GM19397 (cell line): ENCODE data around the gene NGDN.

Source experiments
- ATAC-seq: cut with Tn5 transposase; IDR thresholded peaks from one replicate; pipeline ENCODE4 v1.9.1; 2021; ENCODE audit warnings: mild to moderate bottlenecking, moderate library complexity; ENCODE audit not compliant: unreplicated experiment

NGDN gene

GRCh38 chr14:23520899-23521533 lies 51.5 kb downstream of the NGDN start:
- no peak for ATAC-seq

- ATAC-seq: no peak
Observed at GRCh38 chr14:23521785-23522640, 52.5 kb downstream of the NGDN start.

GRCh38 chr14:23522643-23523198 lies 53.2 kb downstream of the NGDN start:
- ATAC-seq: no peak

GRCh38 chr14:23523229-23524016 lies 53.9 kb downstream of the NGDN start:
- ATAC-seq: no peak

GRCh38 chr14:23524954-23525353 lies 55.5 kb downstream of the NGDN start:
- ATAC-seq: no peak

GRCh38 chr14:23525611-23526010 lies 56.1 kb downstream of the NGDN start:
- ATAC-seq: no peak
